Activated CD8-positive, alpha-beta memory T cell treated with anti-CD3 and anti-CD28 coated beads, Interleukin-2, amount 50 U/mL, for 48 hours (primary cell): ENCODE measurements around the gene ZNF416.

ENCODE experiments used
- DNase-seq: peaks from one replicate; pipeline ENCODE4 v3.0.0-alpha.2; 2020

ZNF416 gene

GRCh38 chr19:57558525-57558924 lies 20.2 kb downstream of the ZNF416 start:
- DNase-seq: no peak

- no peak for DNase-seq
Observed at GRCh38 chr19:57557659-57558058, 21.1 kb downstream of the ZNF416 start.

DNA sequence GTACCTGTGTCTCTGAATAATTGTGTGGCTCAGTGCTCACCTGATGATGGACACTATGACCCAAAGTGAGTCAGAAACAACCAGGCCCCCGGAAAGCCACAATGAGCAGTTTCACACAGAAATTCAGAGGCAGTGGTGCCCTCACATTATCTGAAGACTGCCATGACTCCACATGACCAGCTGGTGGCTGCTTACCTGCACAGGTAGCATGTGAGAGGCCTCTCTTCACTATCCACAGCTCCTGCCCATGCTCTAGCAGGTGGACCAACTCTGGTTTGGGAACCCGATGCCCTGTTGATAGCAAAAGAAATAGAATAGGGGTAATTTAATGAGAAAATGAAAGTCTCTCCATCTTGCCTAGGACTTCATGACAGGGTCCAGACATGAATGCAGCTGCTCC lies 26.3 kb downstream of the ZNF416 start:
- DNase-seq: no peak

- no peak for DNase-seq
Observed at GRCh38 chr19:57546513-57546912, 32.2 kb downstream of the ZNF416 start.

- no peak for DNase-seq
Observed at GRCh38 chr19:57537953-57538547, 40.7 kb downstream of the ZNF416 start.

GRCh38 chr19:57527136-57527881 lies 51.4 kb downstream of the ZNF416 start, which contains the start of gene ZNF549:
ZNF549 (plus strand) TSS chr19:57527356; CDS start chr19:57527574, 218 bp downstream.
- DNase-seq: peak; percentile 91
